Measurements from ENCODE around the gene MARCKS. TPM values are rescaled to one million over a fixed set of nuclear protein-coding genes. Genes with fewer than 3 reads are reported as not detected.
A peak's percentile ranks its signal among the peaks of the same experiment; 100 is the strongest.

Gene MARCKS
- total RNA-seq, 3 donors from 2014 or later = 131 to 245 (median 136) TPM

- no peak for ATAC-seq
- intact Hi-C loops (cut with DNase I, micrococcal nuclease) = loop anchor here in 1 of 2 donors (10.0 kb wide), 1 partner anchor 1097 kb away; no protein-coding TSS in a partner anchor
- no peak overlapping the region for H3K4me3 ChIP-seq
- no peaks in the 10 kb centered on the region for H3K9me3 ChIP-seq
- no peak for TF ChIP-seq CTCF (IDR thresholded peaks at IDR 0.05)
- H3K36me3 ChIP-seq (ENCODE audit: low read depth) = no peaks in the 10 kb centered on the region
- H3K4me1 ChIP-seq (ENCODE audit: low read depth) = peaks cover 13% of the 10 kb centered on the region
- DNase-seq = no peak
These were observed 24.4 kb downstream of the MARCKS start for GRCh38 chr6:113881478-113881980.

- ATAC-seq = no peak
- DNase-seq = no peak
- H3K4me3 ChIP-seq = no peak overlapping the region
- intact Hi-C loops (cut with DNase I, micrococcal nuclease) = loop anchor here in 1 of 2 donors (10.0 kb wide), 1 partner anchor 1098 kb away; no protein-coding TSS in a partner anchor
- TF ChIP-seq CTCF (IDR thresholded peaks at IDR 0.05) = no peak
- peaks cover 13% of the 10 kb centered on the region for H3K4me1 ChIP-seq (ENCODE audit: low read depth)
- no peaks in the 10 kb centered on the region for H3K36me3 ChIP-seq (ENCODE audit: low read depth)
- H3K9me3 ChIP-seq = no peaks in the 10 kb centered on the region
These were observed 25.3 kb downstream of the MARCKS start for GRCh38 chr6:113882336-113883022.

GRCh38 chr6:113884011-113884410 is 26.9 kb downstream of the MARCKS start:
- ATAC-seq (no peak), DNase-seq (no peak)
- no peaks in the 10 kb centered on the region for H3K36me3 ChIP-seq (ENCODE audit: low read depth)
- no peaks in the 10 kb centered on the region for H3K9me3 ChIP-seq
- H3K4me1 ChIP-seq (ENCODE audit: low read depth) = peaks cover 13% of the 10 kb centered on the region
- H3K4me3 ChIP-seq = no peak overlapping the region
- no peak for TF ChIP-seq CTCF (IDR thresholded peaks at IDR 0.05)
- intact Hi-C loops (cut with DNase I, micrococcal nuclease) = loop anchor here in 1 of 2 donors (10.0 kb wide), 1 partner anchor 1099 kb away; no protein-coding TSS in a partner anchor

GRCh38 chr6:113886512-113886911 is 29.4 kb downstream of the MARCKS start:
- peaks cover 5% of the 10 kb centered on the region for H3K4me1 ChIP-seq (ENCODE audit: low read depth)
- intact Hi-C loops (cut with DNase I, micrococcal nuclease) = loop anchor here in 1 of 2 donors (10.0 kb wide), 1 partner anchor 1102 kb away; no protein-coding TSS in a partner anchor
- ATAC-seq (no peak), DNase-seq (no peak)
- H3K4me3 ChIP-seq = no peak overlapping the region
- peaks cover 3% of the 10 kb centered on the region for H3K9me3 ChIP-seq
- TF ChIP-seq CTCF (IDR thresholded peaks at IDR 0.05) = no peak
- H3K36me3 ChIP-seq (ENCODE audit: low read depth) = no peaks in the 10 kb centered on the region

GRCh38 chr6:113888493-113888892 is 31.3 kb downstream of the MARCKS start:
- H3K9me3 ChIP-seq = peaks cover 5% of the 10 kb centered on the region
- H3K36me3 ChIP-seq (ENCODE audit: low read depth) = no peaks in the 10 kb centered on the region
- no peak overlapping the region for H3K4me3 ChIP-seq
- no peak for TF ChIP-seq CTCF (IDR thresholded peaks at IDR 0.05)
- DNase-seq (no peak), ATAC-seq (peak; percentile 88)
- peaks cover 5% of the 10 kb centered on the region for H3K4me1 ChIP-seq (ENCODE audit: low read depth)
- intact Hi-C loops (cut with DNase I, micrococcal nuclease) = loop anchor here in 1 of 2 donors (10.0 kb wide), 1 partner anchor 1104 kb away; no protein-coding TSS in a partner anchor
